ENCODE measurements around the gene CBFA2T2.

Gene CBFA2T2

DNA sequence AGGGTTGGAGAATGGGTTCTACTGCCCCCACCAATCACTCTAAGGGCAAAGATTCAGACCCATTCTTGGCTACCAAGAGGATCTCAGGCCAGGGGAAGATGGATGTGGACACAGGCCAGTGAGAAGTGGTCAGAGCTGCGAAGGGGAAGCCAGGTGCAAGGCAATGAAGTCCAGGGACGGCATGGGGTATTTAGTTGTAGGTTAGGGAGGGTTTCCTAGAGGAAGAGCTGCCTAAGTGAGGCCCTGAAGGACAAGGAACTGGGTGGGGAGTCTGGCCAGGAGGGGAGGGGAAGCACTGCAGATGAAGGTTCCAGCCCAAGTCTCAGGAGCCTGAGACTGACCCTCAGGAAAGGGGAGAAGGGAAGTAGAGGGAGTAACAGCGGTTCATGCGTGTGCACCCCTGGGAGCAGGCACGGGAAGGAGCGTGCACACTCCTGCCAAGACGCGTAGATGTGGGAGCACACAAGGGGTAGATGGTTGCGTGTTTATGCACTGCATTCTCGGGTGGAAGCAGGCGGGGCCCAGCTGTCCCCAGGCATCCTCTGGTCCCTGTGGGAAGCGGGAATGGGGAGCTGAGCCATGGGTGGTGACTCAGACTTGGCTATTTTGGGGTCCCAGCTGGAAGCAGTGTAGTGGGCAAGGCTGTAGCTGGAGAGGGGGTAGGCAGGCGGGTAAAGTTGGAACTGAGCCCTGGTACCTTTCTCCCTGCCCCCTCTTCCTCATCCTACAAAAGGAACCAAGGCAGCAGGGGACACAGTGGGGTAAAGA lies 180.2 kb downstream of the CBFA2T2 start:
- no peak for DNase-seq

DNA sequence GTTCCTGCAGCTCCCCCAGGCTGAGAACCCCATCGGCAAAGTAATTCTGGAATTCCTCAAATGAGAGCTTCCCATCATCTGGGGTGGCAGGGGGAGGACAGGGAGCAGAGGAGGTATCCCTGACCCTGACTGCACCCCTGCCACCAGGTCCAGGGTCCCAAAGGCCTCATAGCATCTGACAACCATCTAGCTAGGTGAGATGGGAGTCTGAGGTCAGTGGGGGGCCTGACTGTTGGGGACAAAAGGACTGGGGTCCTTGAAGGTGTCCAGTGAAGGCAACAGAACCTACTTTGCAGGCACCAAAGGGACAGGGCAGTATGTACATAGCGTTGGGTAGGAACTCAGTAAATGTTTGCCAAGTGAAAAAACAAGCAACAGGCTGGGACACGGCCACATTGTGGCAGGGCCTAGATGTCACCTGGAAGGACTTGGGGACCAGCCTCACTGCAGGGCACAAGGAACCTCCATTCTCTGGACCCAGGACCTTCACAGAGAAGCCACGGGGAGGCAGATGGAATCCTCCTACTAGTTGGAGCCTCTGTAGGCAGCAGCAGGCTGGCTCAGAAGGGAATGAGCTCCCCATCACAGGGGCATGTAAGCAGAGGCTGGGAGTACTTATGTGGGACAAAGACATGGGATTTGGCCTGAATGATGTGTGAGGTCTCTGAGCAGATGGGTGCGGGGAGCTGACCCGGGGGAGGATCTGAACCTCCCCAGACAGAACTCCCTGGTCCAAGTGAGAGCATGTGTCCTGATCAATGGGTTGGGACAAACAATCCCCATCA lies 181.0 kb downstream of the CBFA2T2 start:
- DNase-seq = no peak

DNA sequence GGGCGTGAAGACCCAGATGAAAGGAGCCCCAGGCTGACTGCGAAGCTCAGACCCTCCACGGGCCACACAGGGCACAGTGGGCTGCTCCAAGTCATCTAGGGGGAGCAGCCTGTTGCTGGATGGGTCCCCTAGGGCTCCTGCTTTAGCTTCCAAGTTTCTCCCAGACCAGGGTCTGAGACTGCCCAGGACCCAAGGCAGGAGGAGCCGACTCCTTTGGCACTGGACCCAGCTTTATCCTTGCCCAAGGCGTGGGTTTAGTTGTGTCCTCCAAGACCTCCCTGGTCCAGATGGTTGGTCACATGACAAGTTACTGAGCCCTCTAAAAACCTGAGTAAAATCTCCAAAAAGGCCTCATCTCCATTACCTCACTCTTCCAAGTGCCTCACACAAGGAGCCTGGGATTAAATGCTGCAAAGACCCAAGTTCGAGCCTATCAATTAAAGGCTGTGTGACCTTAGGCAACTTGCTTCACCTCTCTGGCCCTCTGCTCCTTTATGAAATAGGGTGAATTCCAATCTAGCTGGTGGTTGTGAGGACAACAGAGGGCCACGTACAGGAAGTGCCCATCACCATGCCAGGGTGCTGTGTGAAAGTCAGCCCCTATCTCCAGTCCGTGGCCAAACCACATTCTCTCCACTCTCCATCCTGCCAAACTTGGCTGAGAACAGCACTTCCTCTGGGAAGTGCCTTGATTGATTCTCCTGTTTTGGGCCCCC lies 181.8 kb downstream of the CBFA2T2 start:
- DNase-seq = no peak

DNA sequence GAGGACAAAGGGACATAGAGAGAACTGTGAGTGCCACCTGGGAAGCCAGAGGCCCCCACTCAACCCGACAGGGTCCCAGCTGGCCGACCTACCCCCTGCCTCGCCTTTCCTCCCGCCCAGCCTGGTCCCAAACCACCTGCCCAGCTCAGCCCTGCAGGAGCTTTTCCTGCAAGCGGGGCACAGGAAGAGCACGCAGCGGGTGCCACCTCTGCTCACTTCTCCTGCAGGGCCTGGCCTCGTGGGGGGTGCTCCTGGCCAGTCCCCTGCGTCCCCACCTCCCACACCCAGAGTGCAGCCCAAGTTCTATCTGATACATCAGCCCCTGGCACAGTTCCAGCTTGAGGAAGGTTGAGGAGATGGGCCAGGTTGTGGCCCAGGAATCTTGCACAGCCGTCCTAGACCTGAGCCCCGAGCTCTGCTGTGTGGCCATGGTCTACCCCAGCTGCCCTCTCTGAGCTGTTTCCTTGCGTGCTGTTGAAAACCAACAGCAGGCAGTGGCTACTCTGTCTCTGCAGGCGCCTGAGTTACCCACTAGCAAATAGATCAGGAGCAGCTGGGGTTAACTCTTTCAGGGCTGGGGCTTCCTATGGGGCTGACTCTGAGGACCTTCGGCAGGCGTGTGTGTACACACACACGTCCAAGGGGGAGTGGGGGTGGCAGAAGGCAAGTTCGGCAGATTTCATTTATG lies 182.7 kb downstream of the CBFA2T2 start:
- DNase-seq = no peak

DNA sequence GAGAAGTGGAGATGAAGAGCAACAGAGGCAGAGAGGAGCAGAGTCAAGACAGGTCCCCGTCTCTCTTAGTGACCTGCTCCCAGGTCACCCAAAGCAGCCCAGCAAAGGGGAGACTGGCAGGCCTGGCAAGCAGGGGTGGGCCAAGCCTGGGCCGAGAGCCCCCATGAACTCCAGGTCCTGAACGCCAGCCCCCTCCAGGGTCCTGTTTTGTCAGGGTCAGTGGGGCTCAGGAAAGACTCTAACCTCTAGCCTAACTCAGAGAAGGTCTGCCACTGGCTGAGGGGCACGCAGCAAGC lies 183.2 kb downstream of the CBFA2T2 start:
- DNase-seq = no peak

DNA sequence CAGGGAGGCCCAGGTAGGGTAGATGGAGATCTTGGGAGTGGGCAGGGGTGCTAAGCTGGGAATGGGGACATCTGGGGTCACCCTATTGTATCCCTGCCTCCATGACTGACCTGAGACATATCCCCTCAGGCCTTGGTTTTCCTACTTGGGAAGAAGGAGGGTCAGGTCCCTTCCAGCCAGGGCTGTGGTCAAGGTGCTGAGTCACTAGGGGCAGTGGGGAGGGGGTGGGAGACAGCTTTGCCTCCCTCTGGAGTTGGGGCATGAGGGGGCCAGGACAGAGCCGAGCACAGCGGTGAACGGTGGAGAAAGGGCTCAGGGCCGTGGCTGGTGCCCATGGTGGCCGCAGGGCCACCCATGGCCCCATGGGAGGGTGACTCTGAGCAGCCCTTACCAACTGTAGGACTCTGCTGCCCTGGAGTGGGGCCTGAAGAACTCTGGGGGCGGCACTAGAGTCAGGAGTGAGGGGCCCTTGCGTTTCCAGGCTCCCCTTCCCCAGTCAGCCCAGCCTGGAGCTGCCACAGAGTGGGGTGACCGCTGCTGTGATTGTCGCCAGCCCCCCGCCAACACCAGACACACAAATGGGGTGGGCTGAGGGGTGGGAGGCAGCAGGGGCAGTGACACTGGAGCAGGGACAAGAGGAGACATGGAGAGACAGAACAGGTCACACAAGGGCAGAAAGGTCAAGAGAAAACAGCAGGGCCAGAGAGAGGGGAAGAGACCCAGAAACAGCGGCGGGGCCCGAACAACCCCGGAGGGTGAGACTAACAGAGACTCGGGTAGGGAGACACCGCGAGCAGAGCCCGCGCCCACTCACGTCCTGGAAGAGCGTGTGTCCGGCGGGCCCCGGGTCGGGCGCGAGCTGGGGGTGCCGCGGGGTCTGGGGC lies 183.8 kb downstream of the CBFA2T2 start:
- peak; percentile 56 for DNase-seq

DNA sequence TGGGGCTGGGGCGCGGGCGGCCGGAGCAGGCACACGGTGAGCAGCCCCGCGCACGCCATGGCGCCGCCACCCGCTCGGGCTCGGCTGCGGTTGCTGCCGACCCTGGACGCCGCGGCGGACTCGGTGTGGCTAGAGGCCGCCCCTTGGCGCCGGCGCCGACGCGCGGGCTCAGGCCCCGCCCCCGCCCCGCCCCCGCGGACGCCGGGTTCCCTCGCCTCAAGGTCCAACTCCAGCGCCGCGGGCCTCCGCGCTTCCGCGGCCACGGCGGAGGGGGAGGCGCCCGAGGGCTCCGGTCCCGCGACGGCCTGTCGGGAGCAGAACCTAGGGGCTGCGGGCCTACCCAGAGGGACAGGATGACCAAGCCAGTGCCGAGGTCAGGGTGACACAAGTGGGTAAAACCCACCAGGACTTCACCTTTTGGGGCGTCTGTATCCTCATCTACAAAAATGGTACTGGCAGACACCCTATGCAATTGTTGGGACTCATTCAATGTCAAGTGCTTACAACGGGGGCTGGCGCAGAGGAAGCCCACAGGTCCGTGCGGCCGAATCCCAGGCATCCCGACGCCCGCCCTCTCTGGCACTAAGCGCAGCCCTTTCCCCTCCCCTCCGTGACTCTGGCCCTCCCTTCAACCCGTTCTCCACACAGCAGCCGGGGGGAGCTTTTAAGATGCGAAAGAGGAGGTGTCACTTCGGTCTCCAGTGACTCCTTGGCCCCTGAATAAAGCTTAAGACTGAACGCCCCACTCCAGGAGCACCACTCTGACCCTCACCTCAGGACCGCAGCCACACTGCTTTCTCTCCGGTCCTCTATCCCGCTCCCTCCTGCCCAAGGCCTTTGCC lies 184.6 kb downstream of the CBFA2T2 start, which contains the start of gene NECAB3:
Gene NECAB3 (minus strand): TSS at position 135 of the 842 bp plus-strand sequence. CDS start 76 bp downstream, at position 59.
- DNase-seq = peak; percentile 68

DNA sequence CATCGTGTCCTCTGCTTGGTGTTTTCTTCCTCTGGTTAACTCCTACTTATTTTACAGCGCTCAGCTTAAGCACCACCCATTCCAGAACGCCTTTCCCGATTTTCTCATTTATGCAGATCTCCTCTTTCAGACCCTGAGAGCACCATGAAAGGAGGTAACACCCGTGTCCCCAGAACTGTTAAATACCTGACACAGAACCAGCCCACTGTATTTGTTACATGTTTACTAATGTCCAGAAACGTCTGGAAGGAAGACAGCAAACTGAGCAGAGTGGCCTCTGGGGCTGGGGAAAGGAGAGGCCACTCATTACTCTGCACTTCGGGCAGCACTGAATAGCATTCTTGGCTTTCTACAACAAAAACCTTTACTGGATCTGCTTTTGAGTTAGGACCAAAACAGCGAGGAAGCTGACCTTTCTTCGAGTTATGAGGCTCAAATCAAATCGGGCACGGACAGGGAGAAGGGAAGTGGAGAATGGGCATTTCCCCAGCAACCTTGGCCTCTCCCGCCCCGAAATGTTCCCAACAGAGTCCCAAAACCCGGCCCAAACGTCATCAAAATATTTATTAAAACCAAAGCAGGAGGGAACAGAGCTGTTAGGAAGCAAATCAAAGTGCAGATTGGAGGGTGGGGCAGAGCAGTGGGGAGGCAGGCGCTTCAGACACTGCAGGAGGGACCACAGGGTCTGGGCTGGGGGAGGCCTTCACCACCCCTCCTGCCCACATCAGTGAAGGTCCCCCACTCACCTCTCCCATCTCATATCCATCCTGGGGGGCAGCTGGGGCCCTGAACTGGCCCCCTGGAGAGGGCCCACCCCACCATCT lies 185.5 kb downstream of the CBFA2T2 start:
- DNase-seq = no peak

DNA sequence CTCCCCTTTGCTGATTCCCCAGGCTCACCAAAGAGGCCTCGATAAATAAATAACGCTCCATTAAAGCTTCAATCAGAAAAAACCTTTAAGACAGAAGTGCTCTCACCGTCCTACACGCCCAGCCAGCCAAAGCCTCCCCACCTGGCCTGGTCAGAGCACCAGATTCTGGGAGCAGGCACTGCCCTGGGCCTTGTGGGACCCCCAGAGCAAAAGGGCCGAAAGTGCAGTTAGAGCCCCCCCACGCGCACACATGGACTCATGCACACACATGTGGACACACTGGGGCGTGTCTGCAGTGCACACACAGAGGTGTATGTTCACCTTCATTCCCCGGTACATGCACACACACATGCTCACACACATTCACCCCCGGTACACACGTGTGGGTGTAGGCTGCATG lies 186.2 kb downstream of the CBFA2T2 start:
- no peak for DNase-seq

DNA sequence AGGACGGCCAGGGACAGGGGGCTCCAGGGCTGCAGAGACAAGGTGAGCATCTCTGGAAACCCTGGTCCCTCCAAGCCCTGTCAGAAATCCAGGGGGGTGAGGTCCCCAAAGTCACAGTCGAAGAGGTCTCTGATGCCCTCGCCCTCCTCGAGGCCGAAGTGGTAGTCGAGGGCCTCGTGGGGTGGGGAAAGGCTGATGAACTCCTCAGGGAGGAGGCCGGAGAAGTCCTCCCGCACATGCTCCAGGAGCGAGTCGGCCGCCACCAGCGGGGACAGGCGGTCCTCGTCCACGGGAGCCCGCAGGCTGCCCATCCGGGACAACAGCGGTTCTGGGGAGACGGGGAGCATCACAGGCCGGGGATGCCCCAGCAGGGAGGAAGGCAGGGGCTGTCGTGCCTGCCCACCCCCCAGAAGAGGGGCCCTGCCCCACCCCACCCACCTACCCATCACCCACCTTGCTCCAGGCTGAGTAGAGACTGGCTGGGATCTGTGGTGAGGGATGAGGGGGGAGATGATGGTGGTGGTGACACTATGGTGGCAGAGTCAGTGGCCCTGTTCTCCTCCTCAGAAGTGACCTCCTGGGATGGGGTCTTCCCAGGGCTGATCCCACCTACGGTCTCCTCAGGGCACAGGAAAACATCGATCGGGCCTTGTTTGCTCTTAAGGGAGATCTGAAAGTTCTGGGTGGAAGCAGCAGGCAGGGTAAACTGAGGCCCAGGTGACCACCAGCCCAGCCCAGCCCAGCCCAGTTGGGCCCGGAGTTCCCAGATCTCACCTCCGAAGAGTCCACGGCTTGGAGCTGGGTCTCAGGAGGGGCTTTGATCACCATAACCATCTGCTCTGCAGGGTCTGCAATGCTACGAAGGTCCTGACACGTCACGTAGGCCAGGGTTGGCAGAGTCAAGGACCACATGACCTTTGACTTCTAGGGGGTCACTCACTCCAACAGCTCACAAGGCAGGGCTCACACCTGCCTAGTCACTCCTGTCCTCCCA lies 187.1 kb downstream of the CBFA2T2 start:
- DNase-seq = no peak

DNA sequence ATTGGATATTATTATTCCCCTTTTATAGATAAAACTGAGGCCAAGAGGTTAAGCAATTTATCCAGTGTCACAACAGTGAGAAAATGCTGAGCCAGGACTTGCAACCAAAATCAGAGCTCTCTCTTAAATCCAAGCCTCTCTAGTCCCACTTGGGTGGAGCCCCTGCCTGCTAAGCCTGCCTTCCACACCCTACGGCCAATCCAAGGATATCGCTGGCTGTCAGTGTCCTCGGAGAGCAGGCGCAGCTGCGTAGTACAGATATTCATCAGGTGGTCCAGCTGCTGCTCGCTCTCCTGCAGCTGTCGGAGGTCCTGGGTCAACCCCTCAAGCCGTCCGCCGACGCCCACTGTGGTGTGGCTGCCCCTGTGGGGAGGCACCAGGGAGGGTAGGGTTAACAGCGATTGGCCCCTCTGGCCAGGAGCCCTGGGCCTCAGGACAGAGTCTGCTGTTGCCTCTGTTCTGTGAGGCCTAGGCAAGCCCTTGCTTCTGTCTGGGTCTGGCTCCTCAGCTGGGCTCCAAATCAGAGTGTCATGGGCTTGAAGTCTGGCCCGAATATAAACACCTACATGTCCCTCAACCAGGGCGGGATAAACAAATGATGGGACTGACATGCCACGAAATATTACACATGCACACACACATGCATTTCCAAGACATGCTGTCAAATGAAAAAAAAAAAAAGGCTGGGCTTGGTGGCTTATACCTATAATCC lies 188.3 kb downstream of the CBFA2T2 start:
- no peak for DNase-seq

DNA sequence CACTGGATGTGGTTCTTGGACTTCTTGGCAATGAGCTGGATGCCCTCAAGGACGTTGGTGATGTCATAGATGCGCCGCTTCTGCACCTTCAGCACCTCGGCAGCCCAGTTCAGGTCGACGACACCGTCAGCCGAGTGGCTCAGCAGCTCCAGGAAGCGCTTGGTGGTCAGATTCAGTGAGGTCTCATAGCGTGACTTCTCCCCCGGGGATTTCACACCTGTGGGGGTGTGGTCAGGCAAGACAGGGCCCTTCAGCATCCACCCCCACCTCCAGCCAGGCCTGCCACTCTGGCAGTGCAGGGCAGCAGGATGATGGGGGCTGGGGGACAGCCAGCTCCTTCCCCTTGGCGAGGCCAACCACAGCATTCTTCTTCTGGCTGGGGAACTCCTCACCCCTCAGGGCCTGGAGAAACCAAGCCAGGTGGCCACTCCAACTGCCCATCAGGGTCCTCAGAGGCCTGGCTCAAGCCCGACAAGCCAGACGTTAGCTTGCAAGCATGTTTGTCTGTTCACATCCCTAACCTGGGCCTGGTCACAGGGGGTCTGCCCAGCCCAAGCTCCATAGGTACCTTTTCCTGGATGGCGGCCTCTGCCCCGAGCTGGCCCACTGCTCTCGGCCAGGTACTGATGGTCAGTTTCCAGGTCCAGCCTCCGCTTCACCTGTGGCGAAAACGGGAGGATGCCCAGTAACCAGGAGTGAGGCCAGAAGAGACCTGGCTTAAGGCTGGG lies 190.0 kb downstream of the CBFA2T2 start:
- no peak for DNase-seq

DNA sequence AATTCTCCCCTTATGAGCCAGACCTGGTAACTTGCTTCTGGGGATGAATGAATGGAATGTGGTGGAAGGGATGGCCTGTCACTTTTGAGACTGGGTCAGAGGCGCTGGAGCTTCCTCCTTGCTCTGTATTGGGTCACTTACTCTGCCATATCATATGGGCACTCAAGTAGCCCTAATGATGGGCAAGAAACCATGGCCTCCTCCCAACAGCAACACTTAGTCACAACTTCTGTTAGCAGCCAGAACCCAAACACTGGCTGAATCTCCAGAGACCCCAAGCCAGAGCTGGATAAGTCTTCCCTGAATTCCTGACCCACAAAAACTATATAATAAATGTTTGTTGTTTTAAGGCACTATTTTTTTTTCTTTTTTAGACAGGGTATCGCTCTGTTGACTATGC lies 190.8 kb downstream of the CBFA2T2 start:
- no peak for DNase-seq

DNA sequence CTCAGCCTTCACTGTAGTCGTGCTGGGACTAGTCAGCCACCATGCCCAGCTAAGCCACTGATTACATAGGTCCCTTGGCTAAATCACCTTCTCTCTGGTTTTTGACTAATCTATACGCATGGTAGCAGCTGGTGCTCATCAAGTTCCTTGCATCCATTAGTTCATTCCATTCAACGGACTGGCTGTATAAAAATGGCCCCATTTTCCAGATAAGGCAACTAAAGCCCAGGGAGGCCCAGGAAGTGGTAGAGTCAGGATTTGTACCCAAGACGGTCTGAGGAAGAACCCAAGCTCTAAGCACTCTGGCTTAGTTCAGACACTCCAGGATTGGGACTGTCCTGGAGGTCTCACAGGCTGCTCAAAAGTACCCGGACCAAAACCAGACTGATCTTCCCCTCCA lies 191.4 kb downstream of the CBFA2T2 start:
- no peak for DNase-seq

DNA sequence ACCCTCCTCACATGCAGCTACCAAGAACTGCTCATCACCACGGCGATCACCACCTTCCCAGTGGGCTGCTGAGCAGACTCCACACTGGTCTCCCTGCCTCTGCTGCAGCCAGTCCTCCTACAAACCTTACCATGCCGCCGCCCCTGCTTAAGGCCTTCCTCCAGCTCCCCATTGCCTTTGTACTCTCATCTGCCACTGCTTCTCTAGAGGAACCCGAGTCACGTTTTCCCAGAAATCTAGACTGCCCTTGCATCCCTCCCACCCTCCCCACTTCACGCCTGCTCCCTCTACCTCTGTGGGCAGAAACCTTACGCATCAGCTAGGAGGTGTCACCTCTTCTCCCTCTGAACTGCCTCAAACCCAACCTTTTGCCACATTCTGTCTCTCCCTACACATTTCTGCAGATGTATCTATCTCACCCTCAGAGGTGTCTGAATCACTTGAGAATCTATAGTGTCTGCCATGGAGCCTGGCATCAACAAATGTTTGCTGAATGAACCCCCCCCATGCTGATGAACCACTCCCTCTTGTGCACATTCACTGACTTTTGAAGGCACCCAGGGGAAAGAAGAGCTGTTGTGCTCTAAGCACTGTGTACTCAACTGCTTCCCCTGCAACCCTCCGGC lies 191.9 kb downstream of the CBFA2T2 start:
- DNase-seq = no peak

DNA sequence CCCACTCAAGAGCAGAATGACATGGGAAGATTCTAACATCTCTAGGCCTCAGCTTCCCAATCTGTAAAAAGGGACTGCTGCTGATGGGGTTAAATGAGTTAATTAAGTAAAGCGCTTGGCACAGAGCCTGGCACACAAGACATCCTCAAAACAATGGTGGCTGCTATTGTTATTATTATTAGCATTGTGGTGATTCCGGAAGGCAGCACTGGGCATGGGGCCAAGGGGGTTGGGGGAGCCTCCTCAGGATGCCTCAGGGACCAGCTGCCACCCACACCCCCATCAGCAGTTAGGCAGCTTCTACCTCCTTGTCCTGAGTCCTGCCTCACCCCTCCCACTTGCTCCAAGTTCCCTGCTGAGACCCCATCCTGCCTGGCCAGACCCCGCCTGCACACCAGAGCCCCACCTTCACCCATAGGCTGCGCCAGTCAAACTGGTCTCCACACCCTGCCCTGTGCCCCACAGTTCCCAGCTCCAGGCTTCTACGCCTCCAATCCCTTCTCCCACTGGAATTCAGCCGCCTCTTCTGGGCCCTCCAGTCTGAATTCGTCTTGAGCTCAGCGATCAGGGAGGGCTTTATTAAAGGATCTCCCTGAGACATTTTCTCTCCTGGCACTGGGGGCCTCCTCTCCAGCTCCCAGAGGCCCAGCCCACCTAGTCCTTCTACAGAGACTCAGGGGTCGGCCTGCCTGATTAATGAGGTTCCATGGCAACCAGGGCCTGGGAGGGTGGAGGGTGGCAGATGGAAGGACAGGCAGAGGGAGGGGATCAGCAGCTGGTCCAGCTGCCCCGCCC lies 194.8 kb downstream of the CBFA2T2 start:
- DNase-seq = no peak
